NOMO-1 (cell line): Measurements from ENCODE around the gene PNMT.

Experiments used
- DNase-seq, 2 experiments: peaks; one replicate each; lab custom pipeline; 2025; ENCODE audit not compliant: unreplicated experiment in 2 of 2; lab: John Stamatoyannopoulos, UW

PNMT gene

DNA sequence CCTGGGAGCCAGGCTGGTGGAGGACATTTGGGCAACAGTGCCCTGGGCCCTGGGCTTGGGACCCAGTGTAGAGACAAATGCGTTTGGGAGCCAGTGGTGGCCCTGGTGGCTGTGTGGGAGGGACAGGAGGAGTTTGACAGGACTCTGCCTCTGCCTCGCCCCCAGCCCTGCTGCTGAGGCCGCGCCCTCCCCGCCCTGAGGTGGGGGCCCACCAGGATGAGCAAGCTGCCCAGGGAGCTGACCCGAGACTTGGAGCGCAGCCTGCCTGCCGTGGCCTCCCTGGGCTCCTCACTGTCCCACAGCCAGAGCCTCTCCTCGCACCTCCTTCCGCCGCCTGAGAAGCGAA, 15.0 kb upstream of the PNMT start:
- no peak for DNase-seq

DNA sequence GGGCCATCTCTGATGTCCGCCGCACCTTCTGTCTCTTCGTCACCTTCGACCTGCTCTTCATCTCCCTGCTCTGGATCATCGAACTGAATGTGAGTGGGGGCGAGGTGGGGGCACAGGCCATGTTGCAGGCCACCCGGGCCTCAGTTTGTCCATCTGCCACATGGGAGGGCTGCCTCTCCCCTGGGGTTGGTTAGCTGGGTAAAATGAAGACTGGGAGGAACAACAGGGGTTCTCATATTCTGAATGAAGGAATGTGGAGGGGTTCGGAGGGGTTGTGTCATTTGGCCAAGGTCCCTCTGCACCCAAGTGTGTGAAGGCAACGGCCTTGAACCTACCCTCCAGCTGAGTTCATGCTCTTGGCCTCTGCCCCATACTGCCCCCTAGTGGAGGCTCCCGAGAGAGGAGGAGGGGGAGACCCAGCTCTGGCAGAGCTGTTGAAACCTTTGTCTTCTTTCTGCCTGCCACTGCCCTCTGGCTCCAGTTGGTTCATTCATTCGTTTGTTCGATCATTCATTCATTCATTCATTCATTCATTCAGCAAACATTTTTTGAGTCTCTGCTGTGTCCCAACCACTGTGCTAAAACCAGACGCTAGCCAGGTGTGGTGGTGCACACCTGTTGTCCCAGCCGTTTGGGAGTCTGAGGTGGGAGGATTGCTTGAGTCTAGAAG, 14.5 kb upstream of the PNMT start:
- DNase-seq: peak; percentile 39 to 49

DNA sequence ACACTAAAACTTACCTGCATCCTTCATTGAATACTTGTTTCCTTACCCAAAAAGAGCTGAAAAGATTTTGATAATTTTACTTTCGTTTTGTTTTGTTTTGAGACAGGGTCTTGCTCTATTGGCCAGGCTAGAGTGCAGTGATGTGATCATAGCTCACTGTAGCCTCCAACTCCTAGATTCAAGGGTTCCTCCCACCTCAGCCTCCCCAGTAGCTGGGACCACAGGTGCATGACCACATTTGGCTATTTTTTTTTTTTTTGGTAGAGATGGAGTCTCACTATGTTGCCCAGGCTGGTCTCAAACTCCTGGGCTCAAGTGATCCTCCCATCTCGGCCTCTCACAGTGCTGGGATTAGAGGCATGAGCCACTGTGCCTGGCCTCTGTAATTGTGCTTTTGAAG, 13.1 kb upstream of the PNMT start:
- DNase-seq: no peak

DNA sequence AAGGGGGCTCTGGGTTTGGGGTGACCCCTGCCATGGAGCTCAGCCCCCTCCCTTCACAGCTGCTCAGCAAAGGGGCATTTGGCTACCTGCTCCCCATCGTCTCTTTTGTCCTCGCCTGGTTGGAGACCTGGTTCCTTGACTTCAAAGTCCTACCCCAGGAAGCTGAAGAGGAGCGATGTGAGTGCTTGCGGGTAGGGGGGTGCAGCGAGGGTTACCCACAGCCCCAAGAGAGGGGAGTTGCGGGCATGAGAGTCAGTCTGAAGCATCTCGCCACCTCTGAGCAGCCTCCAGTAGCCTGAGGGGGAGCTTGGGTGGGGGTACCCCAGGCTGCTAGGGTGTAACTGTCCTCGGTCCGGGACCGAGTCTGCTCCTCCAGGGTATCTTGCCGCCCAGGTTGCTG, 9.9 kb upstream of the PNMT start:
- DNase-seq: no peak

DNA sequence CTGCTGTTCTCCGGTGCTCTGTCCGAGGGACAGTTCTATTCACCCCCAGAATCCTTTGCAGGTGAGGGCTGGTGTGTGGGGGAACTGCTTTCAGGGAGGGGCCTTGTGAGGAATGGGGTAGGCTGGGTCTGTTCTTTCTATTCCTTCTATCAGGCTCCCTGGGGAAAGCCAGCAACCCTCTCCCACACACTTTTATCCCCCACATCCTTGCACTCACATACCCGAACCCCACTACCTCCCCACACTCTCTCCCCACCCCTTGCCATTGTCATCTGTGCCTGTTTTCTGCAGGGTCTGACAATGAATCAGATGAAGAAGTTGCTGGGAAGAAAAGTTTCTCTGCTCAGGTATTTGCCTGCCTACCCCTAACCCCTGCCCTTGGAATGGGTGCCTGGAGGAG, 9.5 kb upstream of the PNMT start:
- no peak for DNase-seq

DNA sequence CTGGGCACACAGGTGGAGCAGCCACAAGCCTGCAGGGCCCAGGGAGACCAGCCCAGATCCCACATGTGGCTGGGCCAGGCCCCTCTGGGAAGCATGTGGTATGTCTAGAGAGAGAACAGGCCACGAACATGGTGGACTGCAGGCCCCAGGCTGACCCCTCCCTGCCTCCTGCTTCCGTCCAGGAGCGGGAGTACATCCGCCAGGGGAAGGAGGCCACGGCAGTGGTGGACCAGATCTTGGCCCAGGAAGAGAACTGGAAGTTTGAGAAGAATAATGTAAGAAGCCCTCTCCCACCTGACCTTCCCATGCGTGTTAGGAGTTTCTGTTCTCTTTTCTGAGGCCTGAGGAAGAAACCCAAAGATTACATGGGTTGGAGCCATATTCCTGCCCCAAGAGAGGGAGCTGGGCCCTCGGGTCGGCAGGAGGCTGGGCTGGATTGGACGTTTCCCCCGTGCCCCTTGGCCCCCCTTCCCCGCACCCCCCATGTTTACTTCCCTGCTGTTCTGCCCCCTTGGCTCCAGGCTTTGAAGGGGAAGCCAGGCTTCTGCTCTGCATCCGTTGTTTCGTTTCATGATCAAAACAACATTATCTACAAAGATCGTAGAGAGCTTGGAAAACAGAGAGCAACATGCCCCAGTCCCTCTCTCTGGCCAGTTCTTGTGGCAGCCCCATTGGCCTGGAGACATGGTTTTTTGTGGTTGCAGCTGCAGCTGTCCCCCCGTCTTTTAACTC, 8.8 kb upstream of the PNMT start:
- DNase-seq: peak in 1 of 2 experiments; percentile 45

DNA sequence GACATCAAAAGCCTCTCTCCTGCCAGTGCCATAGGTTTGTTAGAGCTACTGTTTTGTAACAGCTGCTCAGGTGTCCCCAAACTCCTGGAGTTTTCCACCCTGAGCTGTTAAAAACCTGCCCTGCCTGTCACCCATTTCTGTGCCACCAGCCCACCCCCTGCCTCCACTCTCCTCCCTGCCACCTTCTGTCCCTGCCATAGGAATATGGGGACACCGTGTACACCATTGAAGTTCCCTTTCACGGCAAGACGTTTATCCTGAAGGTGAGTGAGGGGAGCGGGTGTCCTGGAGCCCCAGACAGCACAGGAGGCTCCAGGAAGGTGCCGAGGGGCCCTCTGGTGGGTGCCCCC, 8.3 kb upstream of the PNMT start:
- no peak for DNase-seq

GRCh38 chr17:39660397-39661385, 7.6 kb upstream of the PNMT start:
- no peak for DNase-seq

DNA sequence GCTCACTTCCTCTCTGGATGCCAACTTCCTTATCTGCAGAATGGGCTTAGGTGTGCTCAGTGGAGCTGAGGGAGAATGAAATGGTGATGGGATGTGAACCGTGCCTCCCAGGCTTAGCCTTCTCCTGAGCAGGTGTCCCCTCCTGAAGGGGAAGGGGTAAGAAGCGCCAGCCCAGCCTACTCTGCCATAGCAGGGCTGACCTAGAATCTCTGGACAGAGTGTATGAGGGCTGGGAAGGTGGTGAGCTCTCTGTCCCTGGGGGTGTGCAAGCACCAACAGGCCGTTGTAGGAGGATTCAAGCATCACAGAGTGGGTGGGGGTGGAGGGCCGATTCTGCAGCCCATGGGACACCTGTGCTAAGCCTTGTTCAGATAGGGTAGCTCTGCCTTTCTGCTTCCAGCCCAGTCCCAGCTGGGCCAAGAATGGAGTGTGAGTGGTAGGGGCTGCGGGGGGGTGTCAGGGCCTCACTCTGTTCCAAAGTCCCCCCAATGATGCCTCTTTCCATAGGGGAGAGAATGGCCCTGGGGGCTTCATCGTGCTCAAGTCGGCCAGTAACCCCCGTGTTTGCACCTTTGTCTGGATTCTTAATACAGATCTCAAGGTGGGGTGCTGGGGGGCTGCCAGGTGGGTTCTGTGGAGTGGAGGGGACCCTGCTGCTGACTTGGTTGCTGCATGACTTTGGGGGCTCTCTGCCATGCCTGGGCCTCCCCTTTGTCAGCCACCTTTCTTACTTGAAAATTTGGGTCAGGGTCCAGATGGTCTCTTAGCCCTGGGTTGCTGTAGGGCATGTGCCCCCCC, 6.3 kb upstream of the PNMT start:
- DNase-seq: no peak

GRCh38 chr17:39662551-39663339, 5.5 kb upstream of the PNMT start:
- no peak for DNase-seq

DNA sequence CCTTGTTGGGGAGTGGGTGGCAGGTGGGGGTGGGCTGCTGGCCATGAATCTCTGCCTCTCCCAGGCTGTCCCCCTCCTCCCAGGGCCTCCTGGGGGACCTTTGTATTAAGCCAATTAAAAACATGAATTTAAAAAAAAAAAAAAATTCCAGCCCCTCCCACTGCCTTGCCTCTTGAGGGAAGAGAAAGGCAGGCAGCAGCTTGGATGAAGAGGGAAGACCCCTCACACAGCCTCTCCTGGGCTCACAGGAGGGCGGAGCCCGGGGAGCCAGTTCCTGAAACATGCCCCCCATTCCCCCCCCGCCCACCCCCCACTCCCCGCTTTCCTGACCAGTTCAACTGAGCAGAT, 4.9 kb upstream of the PNMT start:
- no peak for DNase-seq

DNA sequence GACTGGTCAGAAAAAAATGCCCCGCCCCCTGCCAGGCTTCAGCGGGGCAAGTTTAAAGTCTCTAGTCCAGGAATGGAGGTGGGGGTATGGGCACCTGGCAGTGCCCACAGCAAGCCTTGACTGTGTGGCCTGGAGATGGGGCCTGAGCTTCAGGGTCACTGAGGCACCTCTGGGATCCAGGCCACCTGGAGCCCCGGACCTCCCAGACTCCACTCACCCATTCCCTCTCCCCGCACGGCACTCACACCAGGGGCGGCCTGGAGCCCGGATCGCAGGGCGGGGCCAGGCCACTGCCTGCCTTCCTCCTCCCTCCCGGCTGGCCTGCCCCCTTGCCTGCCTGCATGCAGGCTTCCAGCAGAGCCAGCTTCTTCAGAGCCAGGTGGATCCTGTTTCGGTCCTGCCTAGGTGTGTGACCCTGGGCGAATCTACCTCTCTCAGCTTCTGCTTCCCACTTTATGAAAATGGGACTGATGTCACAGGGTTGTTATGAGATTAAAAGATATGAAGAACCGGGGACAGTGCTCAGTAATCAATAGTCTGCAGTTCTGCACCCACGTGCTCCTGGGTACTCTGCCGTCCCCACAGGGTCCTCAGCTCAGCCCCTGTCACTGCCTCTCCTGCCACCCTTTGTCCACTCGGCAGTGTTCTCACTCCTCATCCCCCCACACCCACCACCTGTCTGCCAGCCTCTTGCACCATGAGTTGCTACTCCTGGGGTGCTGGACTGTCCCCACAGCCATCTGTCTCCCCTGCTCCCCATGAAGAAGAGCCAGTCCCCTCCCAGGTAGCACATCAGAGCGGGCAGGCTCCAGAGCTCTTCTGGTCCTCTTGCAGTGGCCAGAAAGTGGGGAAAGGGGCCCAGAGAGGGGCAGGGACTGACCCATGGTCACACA, 4.3 kb upstream of the PNMT start:
- DNase-seq: no peak

DNA sequence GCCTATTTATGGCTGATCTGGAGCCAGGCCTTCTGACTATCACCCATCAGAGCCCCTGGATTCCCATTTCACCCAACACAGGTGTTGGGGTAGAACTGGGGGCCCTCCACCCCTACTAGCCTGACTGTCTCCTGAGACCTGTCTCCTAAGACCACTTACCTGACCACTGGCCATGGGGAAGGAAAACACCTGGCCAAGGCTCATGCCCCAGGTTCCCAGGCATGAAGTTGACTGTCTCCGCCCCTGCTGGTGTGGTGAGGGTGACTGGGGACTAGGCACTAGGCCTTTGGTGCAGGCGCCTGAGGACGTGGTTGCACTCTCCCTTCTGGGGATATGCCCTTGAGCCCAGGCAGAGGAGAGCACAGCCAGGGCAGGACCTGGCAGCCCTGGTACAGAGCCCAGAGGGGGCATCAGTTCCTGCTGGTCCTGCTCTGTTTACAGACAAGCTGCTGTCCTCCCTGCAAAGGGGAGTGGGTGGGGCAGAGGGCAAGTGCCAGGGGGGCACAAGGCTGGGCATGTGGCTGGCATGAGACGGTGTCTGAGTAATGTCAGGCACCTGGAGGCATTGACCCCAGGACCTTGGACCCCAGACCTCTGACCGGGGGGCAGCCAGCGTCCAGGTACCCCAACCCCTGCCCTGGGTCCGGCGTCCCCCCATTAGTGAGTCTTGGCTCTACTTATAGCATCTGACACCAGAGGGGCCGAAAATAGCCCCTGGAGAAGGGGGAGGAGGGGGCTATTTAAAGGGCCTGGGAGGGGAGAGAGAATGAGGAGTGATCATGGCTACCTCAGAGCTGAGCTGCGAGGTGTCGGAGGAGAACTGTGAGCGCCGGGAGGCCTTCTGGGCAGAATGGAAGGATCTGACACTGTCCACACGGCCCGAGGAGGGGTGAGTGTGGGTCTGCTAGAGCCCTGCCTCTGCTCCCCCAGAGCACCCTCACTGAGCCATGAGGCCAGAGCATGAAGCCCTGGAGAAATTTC, 3.4 kb upstream of the PNMT start, which contains the start of gene TCAP:
TSS of gene TCAP (plus strand) at position 769 of the 981 bp plus-strand sequence. CDS start at position 780, 11 bp downstream.
- DNase-seq: no peak

DNA sequence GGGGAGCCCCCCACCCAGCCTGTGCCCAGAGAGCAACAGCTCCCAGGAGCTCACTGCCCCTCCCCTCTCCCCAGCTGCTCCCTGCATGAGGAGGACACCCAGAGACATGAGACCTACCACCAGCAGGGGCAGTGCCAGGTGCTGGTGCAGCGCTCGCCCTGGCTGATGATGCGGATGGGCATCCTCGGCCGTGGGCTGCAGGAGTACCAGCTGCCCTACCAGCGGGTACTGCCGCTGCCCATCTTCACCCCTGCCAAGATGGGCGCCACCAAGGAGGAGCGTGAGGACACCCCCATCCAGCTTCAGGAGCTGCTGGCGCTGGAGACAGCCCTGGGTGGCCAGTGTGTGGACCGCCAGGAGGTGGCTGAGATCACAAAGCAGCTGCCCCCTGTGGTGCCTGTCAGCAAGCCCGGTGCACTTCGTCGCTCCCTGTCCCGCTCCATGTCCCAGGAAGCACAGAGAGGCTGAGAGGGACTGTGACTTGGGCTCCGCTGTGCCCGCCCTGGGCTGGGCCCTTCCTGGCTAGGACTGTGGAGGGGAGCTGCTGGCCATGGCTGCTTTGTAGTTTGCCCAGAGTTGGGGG, 2.5 kb upstream of the PNMT start:
- DNase-seq: no peak

GRCh38 chr17:39666231-39666600, 2.0 kb upstream of the PNMT start:
- DNase-seq: no peak

GRCh38 chr17:39666601-39667261, 1.5 kb upstream of the PNMT start:
- no peak for DNase-seq
